Measurements from ENCODE around the gene HS6ST1. TPM values are rescaled to one million over a fixed set of nuclear protein-coding genes. Genes with fewer than 3 reads are reported as not detected.
A peak's percentile ranks its signal among the peaks of the same experiment; 100 is the strongest.

Gene HS6ST1, protein sequence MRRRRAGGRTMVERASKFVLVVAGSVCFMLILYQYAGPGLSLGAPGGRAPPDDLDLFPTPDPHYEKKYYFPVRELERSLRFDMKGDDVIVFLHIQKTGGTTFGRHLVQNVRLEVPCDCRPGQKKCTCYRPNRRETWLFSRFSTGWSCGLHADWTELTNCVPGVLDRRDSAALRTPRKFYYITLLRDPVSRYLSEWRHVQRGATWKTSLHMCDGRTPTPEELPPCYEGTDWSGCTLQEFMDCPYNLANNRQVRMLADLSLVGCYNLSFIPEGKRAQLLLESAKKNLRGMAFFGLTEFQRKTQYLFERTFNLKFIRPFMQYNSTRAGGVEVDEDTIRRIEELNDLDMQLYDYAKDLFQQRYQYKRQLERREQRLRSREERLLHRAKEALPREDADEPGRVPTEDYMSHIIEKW
- total RNA-seq = 19.2 and 21.3 TPM in 2 replicates

GRCh38 chr2:128318776-128319464, at the start of gene HS6ST1:
TSS of gene HS6ST1 (minus strand) at chr2:128318868. CDS start at chr2:128318563, 305 bp downstream.
- H3K4me3 ChIP-seq (ENCODE audit: low read depth, low read length) = peak within 1 kb of the TSS; percentile 72
- FAIRE-seq = no peak
- no peaks in the 10 kb centered on the region for H3K27me3 ChIP-seq (ENCODE audit: control insufficient read depth, insufficient read depth, low read length)
- peaks cover 5% of the 10 kb centered on the region for H3K36me3 ChIP-seq (ENCODE audit: control insufficient read depth, insufficient read depth, low read length)
- TF ChIP-seq, protein P1, sequence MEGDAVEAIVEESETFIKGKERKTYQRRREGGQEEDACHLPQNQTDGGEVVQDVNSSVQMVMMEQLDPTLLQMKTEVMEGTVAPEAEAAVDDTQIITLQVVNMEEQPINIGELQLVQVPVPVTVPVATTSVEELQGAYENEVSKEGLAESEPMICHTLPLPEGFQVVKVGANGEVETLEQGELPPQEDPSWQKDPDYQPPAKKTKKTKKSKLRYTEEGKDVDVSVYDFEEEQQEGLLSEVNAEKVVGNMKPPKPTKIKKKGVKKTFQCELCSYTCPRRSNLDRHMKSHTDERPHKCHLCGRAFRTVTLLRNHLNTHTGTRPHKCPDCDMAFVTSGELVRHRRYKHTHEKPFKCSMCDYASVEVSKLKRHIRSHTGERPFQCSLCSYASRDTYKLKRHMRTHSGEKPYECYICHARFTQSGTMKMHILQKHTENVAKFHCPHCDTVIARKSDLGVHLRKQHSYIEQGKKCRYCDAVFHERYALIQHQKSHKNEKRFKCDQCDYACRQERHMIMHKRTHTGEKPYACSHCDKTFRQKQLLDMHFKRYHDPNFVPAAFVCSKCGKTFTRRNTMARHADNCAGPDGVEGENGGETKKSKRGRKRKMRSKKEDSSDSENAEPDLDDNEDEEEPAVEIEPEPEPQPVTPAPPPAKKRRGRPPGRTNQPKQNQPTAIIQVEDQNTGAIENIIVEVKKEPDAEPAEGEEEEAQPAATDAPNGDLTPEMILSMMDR (IDR thresholded peaks at IDR 0.05; ENCODE audit: insufficient read depth, low read length, severe bottlenecking) = no peak
- peak; percentile 33 for DNase-seq (ENCODE audit: low read depth)

- DNase-seq (ENCODE audit: low read depth) (no peak), FAIRE-seq (no peak)
- no peak overlapping the region for H3K4me3 ChIP-seq (ENCODE audit: low read depth, low read length)
- H3K27me3 ChIP-seq (ENCODE audit: control insufficient read depth, insufficient read depth, low read length) = no peaks in the 10 kb centered on the region
- no peaks in the 10 kb centered on the region for H3K36me3 ChIP-seq (ENCODE audit: control insufficient read depth, insufficient read depth, low read length)
- TF ChIP-seq, protein P1 (IDR thresholded peaks at IDR 0.05; ENCODE audit: insufficient read depth, low read length, severe bottlenecking) = no peak
These were observed 49.1 kb upstream of the HS6ST1 start for GRCh38 chr2:128367601-128368359.

GRCh38 chr2:128366713-128367511, 48.2 kb upstream of the HS6ST1 start:
- FAIRE-seq = no peak

GRCh38 chr2:128365217-128365905, 46.7 kb upstream of the HS6ST1 start:
- Histone ChIP-seq H3K4me3 (ENCODE audit: low read depth, low read length) (no peak overlapping the region), H3K36me3 (ENCODE audit: control insufficient read depth, insufficient read depth, low read length) (no peaks in the 10 kb centered on the region), H3K27me3 (ENCODE audit: control insufficient read depth, insufficient read depth, low read length) (no peaks in the 10 kb centered on the region)
- no peak for DNase-seq (ENCODE audit: low read depth)
- no peak for FAIRE-seq
- TF ChIP-seq, protein P1 (IDR thresholded peaks at IDR 0.05; ENCODE audit: insufficient read depth, low read length, severe bottlenecking) = no peak

More at GRCh38 chr2:128366713-128367511, 48.2 kb upstream of the HS6ST1 start:
- Histone ChIP-seq H3K27me3 (ENCODE audit: control insufficient read depth, insufficient read depth, low read length) (no peaks in the 10 kb centered on the region), H3K4me3 (ENCODE audit: low read depth, low read length) (no peak overlapping the region), H3K36me3 (ENCODE audit: control insufficient read depth, insufficient read depth, low read length) (no peaks in the 10 kb centered on the region)
- no peak for DNase-seq (ENCODE audit: low read depth)
- TF ChIP-seq, protein P1 (IDR thresholded peaks at IDR 0.05; ENCODE audit: insufficient read depth, low read length, severe bottlenecking) = no peak

DNA sequence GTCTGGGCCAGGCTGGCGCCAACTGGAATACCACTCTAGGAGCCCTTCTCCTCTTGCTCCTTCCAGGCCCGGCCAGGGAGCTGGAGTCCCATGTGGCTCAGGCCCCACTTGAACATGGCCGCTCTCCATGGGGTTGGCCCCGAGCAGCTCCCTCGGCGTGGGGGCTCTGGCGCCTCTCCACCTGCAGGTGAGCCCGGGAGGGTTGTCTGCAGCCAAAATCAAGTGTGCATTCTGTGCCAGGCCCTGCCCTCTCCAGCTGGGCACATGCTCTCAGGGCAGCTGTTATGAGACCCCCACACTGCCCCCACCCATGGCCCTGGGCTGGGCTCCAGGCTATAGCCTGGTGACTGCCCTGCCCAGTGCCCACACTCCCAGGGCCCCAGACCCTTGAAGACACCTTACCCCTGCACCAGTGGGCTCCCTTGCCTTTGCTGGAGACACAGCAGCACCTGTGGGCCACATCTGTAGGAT, 45.8 kb upstream of the HS6ST1 start:
- no peak overlapping the region for H3K4me3 ChIP-seq (ENCODE audit: low read depth, low read length)
- H3K36me3 ChIP-seq (ENCODE audit: control insufficient read depth, insufficient read depth, low read length) = no peaks in the 10 kb centered on the region
- H3K27me3 ChIP-seq (ENCODE audit: control insufficient read depth, insufficient read depth, low read length) = no peaks in the 10 kb centered on the region
- TF ChIP-seq, protein P1 (IDR thresholded peaks at IDR 0.05; ENCODE audit: insufficient read depth, low read length, severe bottlenecking) = no peak
- no peak for DNase-seq (ENCODE audit: low read depth)
- FAIRE-seq = no peak
